Posterior vena cava (tissue), 2 donors: ENCODE data around the gene ALS2CL. TPM values are rescaled to one million over a fixed set of nuclear protein-coding genes. Genes with fewer than 3 reads are reported as not detected.
A peak's percentile ranks its signal among the peaks of the same experiment; 100 is the strongest.

Source experiments
- DNase-seq: peaks from one replicate; pipeline ENCODE4 v3.0.0-alpha.2; 2020; ENCODE audit warnings: low spot score
- intact Hi-C, 2 donors: fragments of 100-400 bp; cut with DNase I; formaldehyde crosslinking; loops; one replicate each; pipeline versions ENCODE4 v1.14.1 to v1.14.2; 2022 to 2023
- total RNA-seq, 2 donors: library from RNA; stranded (reverse); fragmentation: NEBNext Ultra II Directional; extraction: Animal tissue kit (Norgen Biotek cat#: 25700); gene quantifications; one replicate each; pipeline ENCODE4 v1.2.1, GENCODE V29; 2021
- donor health status: DM: yes; HTN: yes; CAD: no.
- donor health status: DM: yes; HTN: yes; CAD: no.

The ALS2CL gene
- total RNA-seq, 2 donors from 2014 or later = 12.1 to 12.5 TPM

DNA sequence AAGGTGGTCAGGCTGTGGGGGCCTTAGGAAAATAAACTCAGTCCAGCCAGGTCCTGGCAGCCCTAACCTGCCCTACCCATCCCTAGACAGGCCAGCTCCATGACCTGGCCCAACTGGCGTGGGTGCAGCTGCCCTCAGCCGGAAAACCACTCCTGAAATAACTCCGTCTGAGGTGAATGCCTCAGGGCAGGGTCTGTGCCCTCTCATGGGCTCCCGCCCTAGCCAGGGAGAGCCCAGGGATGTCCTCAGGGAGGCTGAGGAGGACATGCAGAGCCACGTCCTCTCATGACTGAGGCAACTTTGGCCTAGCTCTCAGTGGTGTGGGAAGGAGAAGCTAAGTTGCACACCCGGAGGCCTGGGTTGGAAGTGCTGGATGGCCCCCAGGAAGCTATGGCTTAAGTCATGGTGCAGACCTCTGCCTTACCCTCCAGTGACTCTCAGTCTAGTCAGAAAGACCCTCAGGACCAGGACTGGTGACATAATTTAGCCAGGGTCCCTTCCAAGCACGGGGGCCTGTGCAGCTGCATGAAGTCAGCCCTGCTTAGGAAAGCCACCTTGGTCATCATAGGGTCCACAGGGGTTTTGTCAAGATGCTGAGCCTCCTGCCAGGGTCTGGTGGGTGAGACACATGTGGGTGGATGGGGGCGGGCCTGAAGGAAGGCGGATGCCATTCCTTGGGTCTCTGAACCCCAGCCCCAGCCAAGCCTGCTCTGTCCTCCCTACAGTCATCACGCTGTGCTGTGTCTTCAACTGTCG, 15.1 kb upstream of the ALS2CL start:
- DNase-seq = peak; percentile 78
- intact Hi-C loops = loop anchor here (5.0 to 10.0 kb wide), 4 partner anchors 156 to 616 kb away; partner anchors contain the start of gene MYL3 (in 1 of the 2)

DNA sequence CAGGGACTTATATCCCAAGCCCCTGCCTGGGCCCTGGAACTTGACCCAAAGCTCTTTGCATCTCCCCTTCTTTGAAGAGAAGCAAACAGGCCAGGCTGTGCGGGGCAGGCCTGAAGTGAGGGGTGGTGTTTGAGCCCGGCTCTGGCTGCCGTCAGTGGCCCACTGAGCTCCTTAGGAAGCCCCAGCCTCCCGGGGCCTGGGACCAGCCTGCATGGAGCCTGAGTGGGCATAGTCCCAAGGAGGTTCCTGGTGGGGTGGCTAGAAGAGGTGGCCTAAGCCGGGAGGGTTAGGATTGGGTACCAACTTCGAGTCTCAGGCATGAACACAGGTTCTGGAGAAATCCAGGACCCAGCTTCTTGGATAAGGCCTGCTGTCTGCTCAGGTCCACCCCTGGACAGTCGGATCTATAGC, 14.1 kb upstream of the ALS2CL start:
- intact Hi-C loops = loop anchor here (5.0 to 10.0 kb wide), 4 partner anchors 157 to 617 kb away; partner anchors contain the start of gene MYL3 (in 1 of the 2)
- peak; percentile 53 for DNase-seq

DNA sequence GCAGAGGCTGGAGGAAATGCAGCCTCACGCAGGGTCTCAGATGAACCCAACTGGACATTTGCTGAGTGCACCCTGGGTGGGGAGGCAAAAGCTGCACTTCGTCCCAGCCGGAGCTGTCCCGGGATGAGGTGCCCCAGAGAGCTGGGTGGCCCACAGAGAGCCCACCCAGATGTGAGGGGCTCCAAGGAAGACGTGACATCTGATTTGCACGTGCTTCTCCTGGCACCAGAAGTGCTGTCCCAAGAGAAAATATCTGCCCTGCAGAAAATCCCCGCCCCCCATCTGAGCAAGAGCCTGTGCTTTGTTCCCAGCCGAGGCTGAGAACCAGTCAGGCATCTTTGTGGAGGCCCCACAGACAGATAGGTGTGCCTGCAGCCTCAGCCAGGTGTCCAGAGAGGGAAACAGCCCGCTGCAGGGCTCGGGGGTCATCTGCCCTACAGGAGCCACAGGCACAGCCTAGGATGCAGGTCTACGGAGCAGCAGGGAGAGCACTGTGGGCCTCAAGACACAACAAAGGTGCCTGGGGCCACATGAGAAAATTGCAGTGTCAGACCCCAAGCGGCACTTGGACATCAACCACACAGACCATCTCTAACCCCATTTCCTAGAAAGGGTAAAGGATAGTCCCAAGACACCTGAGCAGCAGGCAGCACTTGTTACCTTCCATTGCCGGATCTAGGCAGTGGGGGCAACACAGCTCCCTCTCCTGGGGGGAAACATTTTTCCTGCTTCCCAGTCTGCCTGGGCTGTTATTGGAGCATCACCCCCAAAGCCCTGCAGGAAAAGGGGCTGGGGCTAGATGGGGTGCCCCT, 13.5 kb upstream of the ALS2CL start:
- intact Hi-C loops = loop anchor here (5.0 to 10.0 kb wide), 4 partner anchors 158 to 618 kb away; partner anchors contain the start of gene MYL3 (in 1 of the 2)
- DNase-seq = peak; percentile 69

DNA sequence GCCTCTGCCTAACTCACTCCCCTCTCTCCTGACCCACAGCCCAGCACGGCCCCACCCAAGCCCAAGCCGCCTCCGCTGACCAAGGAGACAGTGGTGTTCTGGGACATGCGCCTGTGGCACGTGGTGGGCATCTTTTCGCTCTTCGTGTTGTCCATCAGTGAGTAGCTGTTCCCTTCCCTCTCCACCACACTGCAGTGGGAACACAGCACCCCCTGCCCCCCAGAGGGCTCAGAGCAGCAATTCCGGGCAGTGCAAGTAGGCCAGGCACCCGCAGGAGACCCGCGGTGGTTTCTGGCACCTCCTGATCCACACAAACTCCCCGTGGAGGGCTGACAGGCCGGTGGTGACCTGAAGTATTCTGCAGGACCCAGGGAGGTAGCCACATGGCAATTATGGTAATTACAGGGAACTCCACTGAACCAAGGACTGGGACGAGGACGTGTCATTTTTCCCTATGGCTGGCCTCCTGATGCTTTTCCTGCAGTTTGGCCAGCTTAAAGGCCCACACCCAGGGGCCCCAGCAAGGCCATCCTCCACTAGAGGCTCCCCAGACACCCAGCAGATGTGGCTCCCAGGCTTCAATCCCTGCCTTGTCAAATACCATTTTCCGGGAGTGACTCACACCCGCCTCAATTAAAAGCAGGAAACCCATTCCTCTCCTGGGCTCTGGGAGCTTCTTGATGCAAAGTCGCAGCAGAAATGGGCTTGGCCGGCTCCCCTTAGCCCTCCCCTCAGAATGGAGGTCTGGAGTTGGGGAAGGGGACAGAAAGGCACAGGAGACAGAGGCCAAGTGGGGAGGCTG, 12.5 kb upstream of the ALS2CL start:
- peak; percentile 67 for DNase-seq
- intact Hi-C loops = loop anchor here (5.0 to 10.0 kb wide), 4 partner anchors 159 to 619 kb away; partner anchors contain the start of gene MYL3 (in 1 of the 2)

DNA sequence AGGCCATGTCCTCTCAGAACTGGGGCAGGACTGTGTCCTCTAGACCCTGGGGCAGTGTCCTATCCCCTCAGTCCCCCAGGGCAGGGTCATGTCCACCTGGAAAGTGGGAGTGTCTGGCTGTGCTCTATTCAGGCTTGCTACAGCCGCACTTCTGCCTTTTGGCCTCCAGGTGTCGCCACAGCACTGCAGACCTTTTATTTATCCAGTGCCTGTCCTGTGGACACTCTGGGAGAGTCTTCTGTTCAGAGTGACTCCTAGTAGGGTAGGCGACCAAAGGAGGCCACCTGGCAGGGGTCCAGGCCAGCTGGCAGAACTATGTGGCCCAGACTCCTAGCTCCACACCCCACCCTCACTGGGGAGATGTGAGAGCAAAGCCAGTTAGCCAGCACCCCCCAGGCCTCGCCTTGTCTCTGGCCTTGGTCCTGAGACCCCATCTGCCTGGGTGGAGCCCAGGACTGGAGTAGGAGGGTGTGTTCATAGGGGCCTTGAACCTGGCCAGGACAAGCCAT, 11.6 kb upstream of the ALS2CL start:
- intact Hi-C loops = loop anchor here (5.0 to 10.0 kb wide), 4 partner anchors 160 to 620 kb away; partner anchors contain the start of gene MYL3 (in 1 of the 2)
- DNase-seq = peak; percentile 90

DNA sequence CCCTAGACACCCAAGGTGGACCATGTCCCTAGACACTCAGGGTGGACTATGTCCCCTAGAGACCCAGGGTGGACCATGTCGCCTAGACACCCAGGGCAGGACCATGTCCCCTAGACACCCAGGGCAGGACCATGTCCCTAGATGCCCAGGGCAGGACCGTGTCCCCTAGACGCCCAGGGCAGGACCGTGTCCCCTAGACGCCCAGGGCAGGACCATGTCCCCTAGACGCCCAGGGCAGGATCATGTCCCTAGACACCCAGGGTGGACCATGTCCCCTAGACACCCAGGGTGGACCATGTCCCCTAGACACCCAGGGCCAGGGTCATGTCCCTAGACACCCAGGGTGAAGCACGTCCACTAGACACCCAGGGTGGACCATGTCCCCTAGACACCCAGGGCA, 10.9 kb upstream of the ALS2CL start:
- intact Hi-C loops = loop anchor here in 1 of 2 donors (10.0 kb wide), 2 partner anchors 160 to 620 kb away; partner anchors contain the start of gene MYL3
- peak; percentile 38 for DNase-seq

DNA sequence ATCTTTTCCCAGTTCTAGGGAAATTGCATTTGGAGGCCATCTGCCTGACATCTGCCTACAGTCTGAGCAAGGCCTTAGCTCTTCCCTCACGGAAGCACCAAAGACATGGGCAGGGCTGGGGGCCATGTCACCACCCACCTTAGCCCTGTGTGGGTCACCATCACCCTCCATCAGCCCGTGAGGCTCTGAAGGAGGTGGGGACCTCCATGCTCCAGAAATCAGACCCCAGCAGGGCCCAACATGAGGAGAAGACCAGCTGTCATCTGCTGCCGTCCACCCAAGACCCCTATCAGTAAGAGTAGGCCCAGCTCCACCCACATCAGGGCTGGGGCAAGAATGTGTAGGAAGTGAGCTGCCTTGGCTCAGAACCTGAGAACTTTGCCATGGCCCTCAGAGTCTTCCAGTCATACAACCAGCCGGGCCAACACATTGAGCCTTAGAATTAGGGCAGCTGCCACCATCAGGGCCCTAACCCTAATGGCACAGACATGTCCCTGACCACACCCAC, 9.6 kb upstream of the ALS2CL start:
- no peak for DNase-seq
- intact Hi-C loops = loop anchor here in 1 of 2 donors (10.0 kb wide), 2 partner anchors 162 to 622 kb away; partner anchors contain the start of gene MYL3

DNA sequence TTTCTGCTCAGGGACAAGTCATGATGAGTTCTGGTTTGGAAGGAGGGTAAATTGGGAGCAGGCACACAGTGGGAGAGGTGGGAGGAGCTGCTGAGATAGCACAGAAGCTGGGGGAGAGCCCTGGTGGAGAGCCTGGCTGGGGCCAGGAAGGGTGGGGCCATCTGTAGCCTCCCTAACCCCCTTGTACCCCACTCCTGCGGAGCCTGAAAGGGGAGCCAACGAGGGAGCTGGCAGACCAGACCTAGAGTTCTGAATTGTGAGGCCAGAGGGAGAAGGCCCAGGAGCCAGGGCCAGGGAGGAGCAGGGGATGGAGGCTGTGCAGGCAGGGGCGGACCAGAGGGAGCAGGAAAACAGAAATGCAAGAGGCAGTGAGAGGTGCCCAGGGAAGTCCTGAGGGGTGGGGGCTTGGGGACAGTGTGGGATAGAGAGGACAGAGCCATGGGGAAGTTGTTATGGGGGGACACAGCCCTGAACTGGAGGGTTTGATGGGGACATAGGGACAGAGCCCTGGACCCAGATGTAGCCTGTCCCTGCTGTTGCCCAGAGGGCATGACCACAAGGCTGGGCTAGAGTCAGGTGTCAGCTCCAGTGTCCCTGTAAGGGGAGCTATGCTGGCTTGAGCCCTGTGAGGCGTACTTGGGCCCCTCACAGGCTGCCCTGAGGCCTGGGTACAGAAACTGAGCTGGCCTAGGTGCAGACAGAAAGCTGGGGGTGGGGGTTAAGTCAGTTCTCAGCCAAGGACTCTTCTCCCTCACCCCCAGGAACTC, 8.9 kb upstream of the ALS2CL start:
- intact Hi-C loops = loop anchor here in 1 of 2 donors (10.0 kb wide), 2 partner anchors 162 to 622 kb away; partner anchors contain the start of gene MYL3
- no peak for DNase-seq

DNA sequence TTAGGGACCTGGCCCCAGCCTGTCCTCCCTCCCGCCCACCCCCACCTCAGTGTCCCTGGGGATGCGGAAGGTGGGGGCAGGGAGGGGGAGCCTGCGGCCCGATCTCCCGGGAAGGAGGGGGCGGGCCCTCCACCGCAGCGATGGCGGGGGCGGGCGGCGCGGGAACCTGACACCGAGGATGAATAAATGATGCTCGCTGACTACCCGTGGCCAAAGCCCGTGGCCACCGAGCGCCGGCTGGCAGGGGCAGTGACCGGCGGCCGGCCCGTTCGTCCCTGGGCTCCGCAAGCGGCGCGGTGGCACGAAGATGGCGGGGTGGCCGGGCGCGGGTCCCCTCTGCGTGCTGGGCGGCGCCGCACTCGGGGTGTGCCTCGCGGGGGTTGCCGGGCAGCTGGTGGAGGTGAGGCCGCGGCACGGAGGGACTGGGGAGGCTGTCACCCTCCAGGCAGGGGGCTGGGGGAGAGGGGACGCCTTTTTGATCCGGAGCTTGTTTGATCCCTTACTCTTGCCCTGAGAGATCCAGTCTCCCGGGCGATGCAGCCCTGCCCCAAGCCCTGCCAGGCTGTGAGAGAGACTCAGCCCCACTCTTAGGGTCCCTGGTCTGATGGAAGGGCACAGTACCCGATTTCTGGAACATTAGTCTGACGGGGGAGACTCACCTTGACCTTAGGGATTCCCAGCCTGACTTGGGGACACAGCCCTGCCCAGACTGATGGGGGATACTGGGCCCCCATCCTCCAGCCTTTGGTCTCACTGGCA, 7.9 kb upstream of the ALS2CL start, which contains the start of gene TMIE:
TSS of gene TMIE (plus strand) at position 212 of the 759 bp plus-strand sequence. CDS start at position 308, 96 bp downstream.
- intact Hi-C loops = loop anchor here in 1 of 2 donors (10.0 kb wide), 2 partner anchors 163 to 623 kb away; partner anchors contain the start of gene MYL3
- no peak for DNase-seq

DNA sequence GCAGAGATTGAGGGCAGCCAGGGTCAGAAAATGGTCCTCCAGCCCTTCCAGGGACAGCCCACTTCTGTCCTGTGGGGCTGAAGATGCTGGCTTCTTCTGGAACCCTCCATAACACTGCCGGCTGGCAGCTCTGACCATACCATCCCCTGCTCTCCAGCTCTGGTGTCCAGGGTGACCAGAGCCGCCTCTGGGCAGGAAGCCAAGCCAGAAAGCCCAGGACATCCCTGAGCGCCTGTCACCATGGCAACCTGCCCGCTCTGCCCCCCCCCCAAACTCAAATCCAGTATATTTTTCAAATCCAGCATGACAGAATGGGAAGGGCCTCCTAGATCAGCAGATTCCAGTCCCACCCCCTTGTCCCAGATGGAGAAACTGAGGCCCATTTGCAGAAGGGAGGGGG, 7.3 kb upstream of the ALS2CL start:
- DNase-seq = no peak
- intact Hi-C loops = loop anchor here in 1 of 2 donors (10.0 kb wide), 2 partner anchors 164 to 624 kb away; partner anchors contain the start of gene MYL3

DNA sequence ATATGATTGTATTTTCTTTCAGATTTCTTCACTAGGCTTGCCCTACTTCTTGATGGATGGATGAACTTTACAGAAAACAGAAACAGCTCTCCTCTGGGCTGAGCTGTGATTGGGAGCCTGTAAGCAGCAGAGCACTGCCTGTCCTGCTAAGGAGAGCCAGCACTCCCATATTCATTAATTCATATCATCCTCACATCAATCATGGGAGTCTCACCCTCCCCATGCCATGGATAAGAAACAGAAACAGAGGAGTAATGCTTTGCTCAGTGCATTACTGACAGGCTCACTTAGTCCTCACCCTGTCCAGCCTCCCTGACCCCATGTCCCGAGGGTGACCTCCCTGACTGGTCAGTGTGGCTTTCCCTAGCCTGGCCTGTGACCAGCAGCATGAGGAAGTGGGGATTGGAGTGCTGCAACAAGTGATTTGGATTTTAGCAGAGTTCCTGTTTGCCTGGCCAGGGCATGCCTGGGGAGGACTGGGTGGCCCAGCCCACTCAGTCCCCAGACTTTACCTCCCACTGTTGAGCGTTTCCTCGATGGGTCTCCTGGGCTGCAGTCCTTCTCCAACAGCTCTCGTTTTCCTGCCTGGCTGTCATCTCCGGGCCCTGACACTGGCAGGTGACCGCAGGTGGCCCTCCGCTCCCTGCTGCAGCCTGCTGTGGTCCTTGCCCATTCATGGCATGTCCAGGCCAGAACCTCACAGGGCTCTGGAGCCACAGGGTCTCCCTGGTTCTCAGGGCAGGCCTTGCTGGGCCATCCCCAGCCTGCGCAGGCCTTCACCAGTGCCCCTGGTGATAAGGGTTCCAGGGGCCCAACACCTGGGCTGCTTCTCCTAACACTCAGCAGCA, 6.4 kb upstream of the ALS2CL start:
- DNase-seq = peak; percentile 91
- intact Hi-C loops = loop anchor here in 1 of 2 donors (10.0 kb wide), 2 partner anchors 165 to 625 kb away; partner anchors contain the start of gene MYL3

DNA sequence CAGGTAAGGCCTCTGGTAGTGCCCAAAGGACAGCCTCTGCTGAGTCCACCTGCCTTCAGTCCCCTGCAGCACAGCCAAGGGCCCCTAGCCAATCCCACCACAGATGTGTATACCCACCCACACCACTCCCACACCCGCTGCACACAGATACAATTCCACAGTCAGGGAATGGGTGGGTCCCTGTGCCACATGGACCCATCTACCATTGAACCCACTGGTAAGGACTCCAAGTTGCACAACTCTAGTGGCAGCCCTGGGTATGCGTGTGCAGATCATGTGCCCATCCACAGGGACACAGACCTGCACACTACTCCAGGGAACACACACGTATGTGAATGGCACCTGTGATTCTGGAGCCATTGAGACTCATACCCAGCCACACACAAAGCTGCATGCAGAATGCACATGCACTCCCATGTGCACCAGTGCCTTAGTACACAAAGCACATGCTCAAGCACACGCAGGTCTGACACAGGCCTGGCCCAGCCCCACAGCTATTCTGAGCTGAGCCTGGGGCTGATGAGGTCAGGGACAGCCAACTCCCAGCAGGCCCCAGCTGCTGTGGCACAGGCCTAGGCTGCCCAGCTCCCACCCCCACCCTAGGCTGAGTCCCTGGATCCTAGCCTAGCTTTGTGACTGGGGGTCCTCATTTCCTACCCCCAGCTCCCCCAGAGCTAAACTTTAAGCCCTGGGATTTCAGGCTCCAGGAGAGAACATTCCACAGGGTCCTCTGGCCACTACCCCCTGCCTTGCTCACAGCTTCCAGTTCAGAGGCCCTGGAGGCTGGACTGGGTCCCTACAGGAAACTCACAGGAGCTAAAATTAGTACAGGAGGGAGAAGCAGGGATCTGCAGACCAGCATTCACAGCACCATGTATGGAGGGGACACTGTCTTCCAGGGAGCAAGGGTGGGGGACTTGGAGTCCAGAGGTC, 2.7 kb upstream of the ALS2CL start:
- peak; percentile 86 for DNase-seq
- intact Hi-C loops = no loop called here

DNA sequence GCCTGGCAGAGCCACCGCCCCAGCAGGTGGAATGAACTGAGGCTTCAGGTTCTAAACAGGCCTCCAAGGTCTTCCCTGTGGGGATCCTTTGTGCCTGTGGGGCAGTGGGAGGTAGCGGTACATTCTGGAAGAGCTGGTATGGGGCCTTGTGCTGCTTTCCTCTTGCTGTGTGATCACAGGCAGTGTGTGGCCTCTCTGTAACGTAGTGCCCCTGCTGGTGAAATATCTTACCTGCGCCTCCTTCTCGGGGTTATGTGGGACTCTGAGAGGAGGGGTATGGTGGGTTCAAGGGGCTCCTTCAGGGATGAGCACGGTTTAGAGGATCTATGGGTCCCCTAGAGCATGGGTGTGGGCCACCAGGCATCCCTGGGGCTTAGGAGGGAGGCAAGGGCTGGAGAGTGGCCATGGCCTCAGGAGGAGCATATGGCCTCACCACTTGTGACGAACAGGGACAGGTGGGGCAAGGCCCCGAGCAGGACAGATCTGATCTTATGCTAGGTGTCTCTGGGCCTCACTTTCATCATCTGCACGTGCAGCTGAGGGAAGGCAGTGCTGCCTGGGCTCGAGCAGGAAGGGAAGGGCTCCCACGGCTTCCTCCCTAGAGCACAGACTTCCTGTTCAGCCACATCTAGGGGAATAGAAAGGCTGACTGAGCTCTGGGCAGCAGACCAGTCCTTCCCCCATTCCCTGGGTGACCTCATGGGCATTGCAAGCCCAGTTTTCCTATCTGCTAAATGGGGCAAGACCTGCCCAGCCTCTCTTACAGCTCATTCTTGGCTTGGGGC, 1.9 kb upstream of the ALS2CL start:
- peak; percentile 90 for DNase-seq
- intact Hi-C loops = no loop called here

DNA sequence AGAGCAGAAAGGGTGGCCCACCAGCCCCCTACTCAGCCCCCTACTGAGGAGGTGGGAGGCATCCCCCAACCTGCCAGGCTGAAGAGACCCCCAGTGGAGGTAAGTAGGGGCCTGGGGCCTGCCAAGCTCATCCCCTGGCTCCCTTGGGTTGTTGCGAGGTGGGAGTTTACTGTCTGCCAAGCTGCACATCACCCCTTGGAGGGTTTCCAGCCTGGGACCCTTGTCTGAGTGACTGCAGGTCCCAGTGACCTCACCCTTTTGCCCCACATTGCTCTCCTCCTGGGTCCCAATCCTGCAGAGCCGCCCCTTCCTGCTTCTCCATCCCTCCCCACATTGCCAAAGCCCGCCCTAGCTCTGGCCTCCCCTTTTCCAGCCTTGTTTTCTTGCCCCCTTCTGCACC, 1.0 kb upstream of the ALS2CL start:
- no peak for DNase-seq
- intact Hi-C loops = no loop called here
